SU-DHL-6 (cell line): ENCODE data around the gene NFKBIE.

Experiments
- EZH2phosphoT487 ChIP-seq: fragments of 200-600 bp; sonication (generic), shearing (Covaris generic); conservative IDR thresholded peaks from 2 replicates; pipeline ENCODE4 v1.6.1; 2018; ENCODE audit warnings: mild to moderate bottlenecking, antibody characterized with exemption, low read length, moderate library complexity, mixed read lengths
- TF ChIP-seq, protein P1 (sequence below): fragments of 200-600 bp; sonication (generic); IDR thresholded peaks from one replicate; pipeline ENCODE4 v1.5.1; 2017; ENCODE audit warnings: antibody characterized with exemption, mild to moderate bottlenecking, low read length, moderate library complexity; ENCODE audit not compliant: insufficient read depth, poor library complexity, severe bottlenecking

DNA sequence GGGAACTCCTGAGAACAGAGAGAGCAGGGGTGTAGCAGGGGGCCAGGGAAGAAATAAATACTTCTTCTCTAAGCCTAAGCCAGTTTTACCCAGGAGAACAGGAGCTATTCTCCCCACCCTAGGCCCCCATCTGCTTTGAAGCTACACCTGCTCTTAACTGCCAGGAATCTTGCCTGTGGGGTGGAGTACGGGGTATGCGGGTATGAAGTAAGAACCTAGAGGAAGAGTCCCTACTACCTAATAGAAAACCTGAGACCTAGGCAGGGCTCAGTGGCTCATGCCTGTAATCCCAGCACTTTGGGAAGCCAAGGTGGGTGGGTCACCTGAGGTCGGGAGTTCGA, 40.4 kb downstream of the NFKBIE start:
- TF ChIP-seq, protein P1, sequence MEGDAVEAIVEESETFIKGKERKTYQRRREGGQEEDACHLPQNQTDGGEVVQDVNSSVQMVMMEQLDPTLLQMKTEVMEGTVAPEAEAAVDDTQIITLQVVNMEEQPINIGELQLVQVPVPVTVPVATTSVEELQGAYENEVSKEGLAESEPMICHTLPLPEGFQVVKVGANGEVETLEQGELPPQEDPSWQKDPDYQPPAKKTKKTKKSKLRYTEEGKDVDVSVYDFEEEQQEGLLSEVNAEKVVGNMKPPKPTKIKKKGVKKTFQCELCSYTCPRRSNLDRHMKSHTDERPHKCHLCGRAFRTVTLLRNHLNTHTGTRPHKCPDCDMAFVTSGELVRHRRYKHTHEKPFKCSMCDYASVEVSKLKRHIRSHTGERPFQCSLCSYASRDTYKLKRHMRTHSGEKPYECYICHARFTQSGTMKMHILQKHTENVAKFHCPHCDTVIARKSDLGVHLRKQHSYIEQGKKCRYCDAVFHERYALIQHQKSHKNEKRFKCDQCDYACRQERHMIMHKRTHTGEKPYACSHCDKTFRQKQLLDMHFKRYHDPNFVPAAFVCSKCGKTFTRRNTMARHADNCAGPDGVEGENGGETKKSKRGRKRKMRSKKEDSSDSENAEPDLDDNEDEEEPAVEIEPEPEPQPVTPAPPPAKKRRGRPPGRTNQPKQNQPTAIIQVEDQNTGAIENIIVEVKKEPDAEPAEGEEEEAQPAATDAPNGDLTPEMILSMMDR = no peak
- no peak for TF ChIP-seq EZH2phosphoT487
